SH-SY5Y (cell line): ENCODE measurements around the gene MYLK4.

Experiments
- GATA2 ChIP-seq: IDR thresholded peaks from 2 replicates; pipeline ENCODE4 v1.6.1; 2011; ENCODE audit warnings: mild to moderate bottlenecking, low read depth, low read length
- GATA3 ChIP-seq: IDR thresholded peaks from 2 replicates; pipeline ENCODE4 v1.6.1; 2011; ENCODE audit warnings: low read depth, mild to moderate bottlenecking, low read length, moderate library complexity

- no peak for TF ChIP-seq GATA2
- TF ChIP-seq GATA3: no peak
These were observed 33.3 kb upstream of the MYLK4 start for GRCh38 chr6:2784061-2784460.
